Pancreas (tissue), 10 donors: ENCODE results near the gene UGDH. TPM values are rescaled to one million over a fixed set of nuclear protein-coding genes. Genes with fewer than 3 reads are reported as not detected.
A peak's percentile ranks its signal among the peaks of the same experiment; 100 is the strongest.

ENCODE experiments used
- ATAC-seq, 4 donors: fragments of 200-7000 bp; cut with Tn5 transposase; one replicate each; pipeline versions ENCODE4 v1.8.0 to v1.9.1; 2020; ENCODE audit warnings: mild to moderate bottlenecking in 4 of 4, moderate library complexity in 4 of 4
- DNase-seq, 6 donors: peaks; one replicate each; pipeline ENCODE4 v3.0.0-alpha.2; 2020
- FAIRE-seq: peaks from 2 replicates; lab custom pipeline; 2012; peaks lifted over from hg19 to GRCh38; lab: Jason Lieb, UNC
- H3K27ac ChIP-seq, 4 donors: fragments of 200-600 bp; sonication (generic); 1 replicate in 3 of 4; 2 replicates in 1 of 4; pipeline versions ENCODE4 v1.5.0 to v1.8.0; 2020
- H3K27me3 ChIP-seq, 4 donors: fragments of 200-600 bp; one replicate each; pipeline ENCODE4 v1.8.0; 2021
- H3K36me3 ChIP-seq, 3 donors: fragments of 200-600 bp; sonication (generic) in 1 of 3; one replicate each; pipeline versions ENCODE4 v1.5.0 to v1.8.0; 2020 to 2021
- H3K4me1 ChIP-seq, 3 donors: fragments of 200-600 bp; one replicate each; pipeline ENCODE4 v1.8.0; 2021
- H3K4me3 ChIP-seq, 4 donors: fragments of 200-600 bp; sonication (generic) in 2 of 4; one replicate each; pipeline versions ENCODE4 v1.5.0 to v1.8.0; 2020 to 2021
- H3K9me3 ChIP-seq, 4 donors: fragments of 200-600 bp; one replicate each; pipeline ENCODE4 v1.8.0; 2021
- CTCF ChIP-seq, 4 donors: fragments of 200-600 bp; sonication (generic) in 3 of 4; IDR thresholded peaks; one replicate each; pipeline versions ENCODE4 v1.5.0 to v1.8.0; 2021; ENCODE audit warnings: antibody characterized with exemption in 4 of 4
- WGBS, 2 donors: extraction: QIAGEN DNeasy Blood & Tissue Kit; methylation state at CpG; one replicate each; pipeline ENCODE4 v1.1.7; 2013; 5-methylcytosine and 5-hydroxymethylcytosine counted together
- intact Hi-C, 3 donors: fragments of 100-400 bp; cut with DNase I; formaldehyde crosslinking; loops; one replicate each; pipeline versions ENCODE4 v1.11.1 to v1.14.2; 2022
- polyA plus RNA-seq, 2 donors: library from polyadenylated mRNA; stranded (reverse); fragments of 200-250 nt; gene quantifications; one replicate each; pipeline ENCODE4 v1.2.3, GENCODE V29; 2013
- total RNA-seq, 6 donors: library from RNA; stranded (reverse); fragmentation: NEBNext Ultra II Directional in 4 of 6; extraction: Animal tissue kit (Norgen Biotek cat#: 25700) in 4 of 6; gene quantifications; one replicate each; pipeline versions ENCODE4 v1.2.1 to v1.2.4, GENCODE V29; 2021 to 2023
- donor health status: healthy with polysubstance abuse.
- donor health status: DM: no; HTN: no; CAD: no; lungs with moderate emphysema.
- donor health status: DM: no; HTN: no; CAD: no.
- donor health status: control.
- donor health status: control.
- donor health status: Bipolar disorder and iron deficiency.
- donor health status: DM: yes; HTN: yes; CAD: no.
- donor health status: DM: no; HTN: no; CAD: no.
- donor health status: DM: no; HTN: no; CAD: no.
- donor health status: DM: yes; HTN: yes; CAD: no.

UGDH gene
- total and polyA plus RNA-seq, 8 donors, result 7.0 to 84.8 (median 39.2) TPM

- 96 to 97% methylated on average over 3 of the region's 3 CpGs for WGBS, 2 donors
- Histone ChIP-seq H3K9me3 (no peaks in the 10 kb centered on the region), H3K36me3 (peaks cover 0 to 13% (median 0%) of the 10 kb centered on the region in 3 donors), H3K27ac (no peak overlapping the region), H3K27me3 (no peaks in the 10 kb centered on the region), H3K4me3 (no peak overlapping the region), H3K4me1 (peaks cover 0 to 3% (median 0%) of the 10 kb centered on the region in 3 donors)
- intact Hi-C loops, result no loop called here
- ATAC-seq, result no peak
- no peak for FAIRE-seq
- DNase-seq, result no peak
- TF ChIP-seq CTCF (IDR thresholded peaks at IDR 0.05), result no peak
These were observed 3.4 kb upstream of the UGDH start for GRCh38 chr4:39530682-39531081.

GRCh38 chr4:39529534-39529933, 2.3 kb upstream of the UGDH start:
- H3K9me3 ChIP-seq, result no peaks in the 10 kb centered on the region
- no peak for ATAC-seq
- peaks cover 0 to 7% (median 0%) of the 10 kb centered on the region in 3 donors for H3K36me3 ChIP-seq
- TF ChIP-seq CTCF (IDR thresholded peaks at IDR 0.05), result no peak
- intact Hi-C loops, result no loop called here
- peak overlapping the region in 2 of 4 donors; percentile 78 to 82 for H3K4me3 ChIP-seq
- no peaks in the 10 kb centered on the region for H3K27me3 ChIP-seq
- WGBS, 2 donors, result 42% methylated on average over 2 of the region's 2 CpGs
- no peak for DNase-seq
- H3K4me1 ChIP-seq, result peaks cover 0 to 3% (median 0%) of the 10 kb centered on the region in 3 donors
- FAIRE-seq, result no peak
- no peak overlapping the region for H3K27ac ChIP-seq

GRCh38 chr4:39528061-39528465, 824 bp upstream of the UGDH start:
- Histone ChIP-seq H3K27ac (peak overlapping the region; percentile 86 to 98 (median 95)), H3K36me3 (peaks cover 0 to 3% (median 0%) of the 10 kb centered on the region in 3 donors), H3K27me3 (no peaks in the 10 kb centered on the region), H3K4me1 (peaks cover 0 to 10% (median 4%) of the 10 kb centered on the region in 3 donors), H3K9me3 (no peaks in the 10 kb centered on the region), H3K4me3 (peak overlapping the region; percentile 69 to 82 (median 77))
- DNase-seq (peak in 1 of 6 donors; percentile 82), ATAC-seq (peak; percentile 17 to 41 (median 32)), FAIRE-seq (no peak)
- WGBS, 2 donors, result 1% methylated on average over 21 of the region's 21 CpGs
- no peak for TF ChIP-seq CTCF (IDR thresholded peaks at IDR 0.05)
- intact Hi-C loops, result no loop called here

GRCh38 chr4:39526765-39527295, 409 bp downstream of the UGDH start:
- H3K4me1 ChIP-seq, result peaks cover 0 to 17% (median 12%) of the 10 kb centered on the region in 3 donors
- no peaks in the 10 kb centered on the region for H3K27me3 ChIP-seq
- DNase-seq (no peak), ATAC-seq (peak in 2 of 4 donors; percentile 43 to 66), FAIRE-seq (no peak)
- peak overlapping the region; percentile 69 to 82 (median 77) for H3K4me3 ChIP-seq
- 0 to 1% methylated on average over 33 of the region's 33 CpGs for WGBS, 2 donors
- H3K36me3 ChIP-seq, result peaks cover 0 to 3% (median 0%) of the 10 kb centered on the region in 3 donors
- intact Hi-C loops, result no loop called here
- peak overlapping the region; percentile 86 to 98 (median 95) for H3K27ac ChIP-seq
- TF ChIP-seq CTCF (IDR thresholded peaks at IDR 0.05), result no peak
- H3K9me3 ChIP-seq, result no peaks in the 10 kb centered on the region
